Measurements from ENCODE around the gene FDX2. TPM values are rescaled to one million over a fixed set of nuclear protein-coding genes. Genes with fewer than 3 reads are reported as not detected.
"Not testable (repeated sequence)": the region's sequence is repeated elsewhere in the genome, so short reads cannot be mapped to it uniquely, and the experiment has no call there.

FDX2 gene
- polyA plus RNA-seq, 4 donors: 15.1 to 22.9 (median 18.0) TPM

DNA sequence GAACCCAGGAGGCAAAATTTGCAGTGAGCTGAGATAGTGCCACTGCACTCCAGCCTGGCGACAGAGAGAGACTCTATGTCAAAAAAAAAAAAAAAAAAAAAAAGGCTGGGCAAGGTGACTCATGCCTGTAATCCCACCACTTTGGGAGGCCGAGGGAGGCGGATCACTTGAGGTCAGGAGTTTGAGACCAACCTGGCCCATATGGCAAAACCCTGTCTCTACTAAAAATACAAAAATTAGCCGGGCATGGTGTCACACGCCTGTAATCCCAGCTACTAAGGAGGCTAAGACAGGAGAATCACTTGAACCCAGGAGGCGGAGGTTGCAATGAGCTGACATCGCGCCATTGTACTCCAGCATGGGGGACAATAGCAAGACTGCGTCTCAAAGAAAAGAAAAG lies 20.9 kb upstream of the FDX2 start:
- not testable (repeated sequence) for H3K36me3 ChIP-seq (ENCODE audit: control insufficient read depth in 3 of 3, insufficient read depth in 2 of 3, low read depth in 1 of 3, low read length in 3 of 3); FAIRE-seq; H3K27ac ChIP-seq (ENCODE audit: low read depth in 1 of 3, low read length in 2 of 3); H3K4me1 ChIP-seq (ENCODE audit: control insufficient read depth in 3 of 3, insufficient read depth in 2 of 3, low read depth in 1 of 3, low read length in 2 of 3); H3K9me3 ChIP-seq (ENCODE audit: control insufficient read depth in 2 of 2, insufficient read depth in 1 of 2, low read depth in 1 of 2, low read length in 1 of 2); DNase-seq; H3K4me3 ChIP-seq (ENCODE audit: low read depth in 1 of 3, low read length in 3 of 3); H3K27me3 ChIP-seq (ENCODE audit: control insufficient read depth in 3 of 3, insufficient read depth in 3 of 3, low read length in 3 of 3)
- WGBS, 3 donors: 92 to 94% (median 94%) methylated on average over 9 of the region's 9 CpGs

DNA sequence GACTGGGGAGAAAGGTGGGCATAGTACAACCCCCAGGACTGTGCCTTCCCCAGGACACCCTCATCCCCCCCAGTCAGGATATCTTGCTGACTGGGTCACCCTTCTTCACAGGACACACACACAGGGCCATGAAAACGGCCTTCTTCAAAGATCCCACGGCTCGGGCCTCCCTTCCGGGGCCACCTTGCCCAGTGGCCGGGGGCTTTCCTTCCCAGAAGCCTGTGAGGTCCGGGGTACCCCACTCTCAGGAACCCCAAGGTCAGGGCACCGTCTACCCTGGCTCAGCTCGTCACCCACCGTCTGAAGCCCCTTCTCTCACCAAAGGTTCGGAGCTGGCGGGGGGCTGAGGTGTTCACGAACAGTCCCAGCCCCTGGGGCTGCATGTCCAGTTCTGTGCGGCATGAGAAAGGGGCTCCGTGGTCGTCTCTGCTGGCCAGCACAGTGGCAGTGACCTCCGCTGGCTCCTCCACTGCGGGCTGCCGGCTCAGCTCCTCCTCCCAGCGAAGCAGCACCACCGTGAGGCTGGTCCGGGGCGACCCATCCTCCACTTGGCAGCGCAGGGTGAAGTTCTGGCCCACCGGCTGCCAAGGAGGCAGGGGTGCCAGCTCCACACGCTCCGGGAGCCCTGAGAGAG lies 19.7 kb upstream of the FDX2 start:
- H3K4me1 ChIP-seq (ENCODE audit: control insufficient read depth in 3 of 3, insufficient read depth in 2 of 3, low read depth in 1 of 3, low read length in 2 of 3): peaks cover 0 to 13% (median 0%) of the 10 kb centered on the region in 3 donors
- WGBS, 3 donors: 60 to 76% (median 72%) methylated on average over 21 to 26 of the region's 26 CpGs
- DNase-seq (no peak), FAIRE-seq (no peak)
- H3K9me3 ChIP-seq (ENCODE audit: control insufficient read depth in 2 of 2, insufficient read depth in 1 of 2, low read depth in 1 of 2, low read length in 1 of 2): no peaks in the 10 kb centered on the region
- H3K27ac ChIP-seq (ENCODE audit: low read depth in 1 of 3, low read length in 2 of 3): peak overlapping the region in 1 of 3 donors; percentile 15
- H3K27me3 ChIP-seq (ENCODE audit: control insufficient read depth in 3 of 3, insufficient read depth in 3 of 3, low read length in 3 of 3): no peaks in the 10 kb centered on the region
- peaks cover 0 to 9% (median under 1%) of the 10 kb centered on the region in 3 donors for H3K36me3 ChIP-seq (ENCODE audit: control insufficient read depth in 3 of 3, insufficient read depth in 2 of 3, low read depth in 1 of 3, low read length in 3 of 3)
- peak overlapping the region in 2 of 3 donors; percentile 85 to 90 for H3K4me3 ChIP-seq (ENCODE audit: low read depth in 1 of 3, low read length in 3 of 3)

DNA sequence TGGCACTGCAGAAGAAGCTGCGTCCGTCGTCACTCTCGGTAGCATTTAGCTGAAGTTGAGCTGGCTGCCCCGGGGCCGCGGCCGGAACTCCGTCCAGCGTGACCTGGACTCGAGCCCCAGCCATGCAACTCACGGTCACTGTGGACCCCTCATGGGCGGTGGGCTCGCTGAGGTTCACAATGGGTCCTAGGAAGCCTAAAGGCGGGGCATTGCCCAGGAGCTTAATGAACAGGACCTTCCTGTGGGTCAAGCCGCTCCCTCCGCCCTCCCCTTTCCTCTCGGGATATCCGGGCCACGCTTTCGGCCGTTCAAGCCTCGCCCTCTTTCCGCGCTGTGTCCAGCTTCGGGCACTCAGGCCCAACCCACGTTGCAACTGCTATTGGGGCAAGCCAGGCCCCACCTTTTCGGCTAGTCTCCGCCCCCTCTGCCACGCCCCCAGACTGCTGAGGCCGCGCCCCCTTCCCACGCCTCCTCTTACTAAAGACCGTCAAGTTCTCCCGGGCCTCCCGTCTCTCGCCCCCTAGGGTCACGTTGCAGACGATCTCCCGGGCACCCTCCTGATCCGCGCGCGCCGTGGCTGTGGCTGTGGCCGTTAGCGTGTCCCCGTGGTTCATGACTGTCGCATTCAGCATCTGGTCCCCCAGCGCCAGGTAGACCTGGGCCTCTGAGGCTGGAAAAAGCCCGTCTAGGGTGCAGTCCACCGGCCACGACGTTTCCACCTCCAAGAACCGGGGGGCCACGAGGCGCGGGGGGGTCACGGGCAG lies 19.0 kb upstream of the FDX2 start:
- FAIRE-seq: no peak

DNA sequence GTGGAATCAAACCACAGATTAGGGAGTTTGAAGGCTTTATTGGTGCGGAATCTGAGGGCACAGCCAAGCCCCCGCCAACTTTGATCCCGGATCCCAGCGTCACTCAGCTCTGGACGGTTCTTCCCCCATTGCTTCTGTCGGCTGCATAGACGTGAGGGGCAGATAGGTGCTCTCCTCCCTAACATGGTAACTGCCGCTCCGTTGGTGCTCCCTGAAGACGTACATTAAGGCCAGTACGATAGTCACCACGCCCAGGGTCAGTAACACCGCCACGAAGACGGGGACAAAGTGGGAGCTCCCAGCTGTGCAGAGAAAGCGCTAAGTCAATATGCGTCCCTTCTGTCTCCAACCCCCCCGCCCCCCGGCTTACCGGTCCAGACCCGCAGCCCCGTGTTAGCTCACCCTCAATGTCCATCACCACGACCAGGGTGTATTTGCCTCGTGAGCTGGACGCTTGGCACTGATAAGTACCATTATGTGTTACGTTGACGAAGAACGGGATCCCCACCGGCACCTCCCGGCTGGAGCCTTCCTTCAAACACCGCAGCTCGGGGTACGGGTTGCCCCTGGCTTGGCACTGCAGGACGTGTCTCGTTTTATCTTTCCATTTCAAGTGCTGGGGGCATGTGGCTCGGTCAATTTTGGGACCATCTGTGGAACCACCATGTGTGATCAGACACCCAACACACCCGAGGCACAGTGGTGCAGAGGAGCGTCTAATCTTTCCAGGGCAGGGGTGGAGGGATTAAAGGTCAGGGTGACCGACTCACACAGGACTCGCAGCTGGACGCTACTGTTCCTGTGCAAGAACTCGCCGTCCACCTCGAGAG lies 18.2 kb upstream of the FDX2 start:
- DNase-seq (peak; percentile 60 to 66), FAIRE-seq (no peak)
- peak overlapping the region; percentile 7 to 90 (median 85) for H3K4me3 ChIP-seq (ENCODE audit: low read depth in 1 of 3, low read length in 3 of 3)
- H3K27ac ChIP-seq (ENCODE audit: low read depth in 1 of 3, low read length in 2 of 3): peak overlapping the region; percentile 73 to 94 (median 85)
- H3K27me3 ChIP-seq (ENCODE audit: control insufficient read depth in 3 of 3, insufficient read depth in 3 of 3, low read length in 3 of 3): no peaks in the 10 kb centered on the region
- no peaks in the 10 kb centered on the region for H3K9me3 ChIP-seq (ENCODE audit: control insufficient read depth in 2 of 2, insufficient read depth in 1 of 2, low read depth in 1 of 2, low read length in 1 of 2)
- peaks cover 0 to 13% (median 0%) of the 10 kb centered on the region in 3 donors for H3K4me1 ChIP-seq (ENCODE audit: control insufficient read depth in 3 of 3, insufficient read depth in 2 of 3, low read depth in 1 of 3, low read length in 2 of 3)
- WGBS, 3 donors: 11 to 22% (median 19%) methylated on average over 44 of the region's 44 CpGs
- H3K36me3 ChIP-seq (ENCODE audit: control insufficient read depth in 3 of 3, insufficient read depth in 2 of 3, low read depth in 1 of 3, low read length in 3 of 3): peaks cover 6 to 24% (median 10%) of the 10 kb centered on the region in 3 donors

More for the DNA sequence above, 19.0 kb upstream of the FDX2 start:
- WGBS, 3 donors: 18 to 27% (median 19%) methylated on average over 56 to 59 of the region's 59 CpGs
- DNase-seq: peak; percentile 94 to 96
- Histone ChIP-seq H3K4me1 (ENCODE audit: control insufficient read depth in 3 of 3, insufficient read depth in 2 of 3, low read depth in 1 of 3, low read length in 2 of 3) (peaks cover 0 to 13% (median 0%) of the 10 kb centered on the region in 3 donors), H3K36me3 (ENCODE audit: control insufficient read depth in 3 of 3, insufficient read depth in 2 of 3, low read depth in 1 of 3, low read length in 3 of 3) (peaks cover 0 to 16% (median 6%) of the 10 kb centered on the region in 3 donors), H3K4me3 (ENCODE audit: low read depth in 1 of 3, low read length in 3 of 3) (peak overlapping the region in 2 of 3 donors; percentile 85 to 90), H3K27me3 (ENCODE audit: control insufficient read depth in 3 of 3, insufficient read depth in 3 of 3, low read length in 3 of 3) (no peaks in the 10 kb centered on the region), H3K9me3 (ENCODE audit: control insufficient read depth in 2 of 2, insufficient read depth in 1 of 2, low read depth in 1 of 2, low read length in 1 of 2) (no peaks in the 10 kb centered on the region), H3K27ac (ENCODE audit: low read depth in 1 of 3, low read length in 2 of 3) (peak overlapping the region; percentile 20 to 85 (median 73))

DNA sequence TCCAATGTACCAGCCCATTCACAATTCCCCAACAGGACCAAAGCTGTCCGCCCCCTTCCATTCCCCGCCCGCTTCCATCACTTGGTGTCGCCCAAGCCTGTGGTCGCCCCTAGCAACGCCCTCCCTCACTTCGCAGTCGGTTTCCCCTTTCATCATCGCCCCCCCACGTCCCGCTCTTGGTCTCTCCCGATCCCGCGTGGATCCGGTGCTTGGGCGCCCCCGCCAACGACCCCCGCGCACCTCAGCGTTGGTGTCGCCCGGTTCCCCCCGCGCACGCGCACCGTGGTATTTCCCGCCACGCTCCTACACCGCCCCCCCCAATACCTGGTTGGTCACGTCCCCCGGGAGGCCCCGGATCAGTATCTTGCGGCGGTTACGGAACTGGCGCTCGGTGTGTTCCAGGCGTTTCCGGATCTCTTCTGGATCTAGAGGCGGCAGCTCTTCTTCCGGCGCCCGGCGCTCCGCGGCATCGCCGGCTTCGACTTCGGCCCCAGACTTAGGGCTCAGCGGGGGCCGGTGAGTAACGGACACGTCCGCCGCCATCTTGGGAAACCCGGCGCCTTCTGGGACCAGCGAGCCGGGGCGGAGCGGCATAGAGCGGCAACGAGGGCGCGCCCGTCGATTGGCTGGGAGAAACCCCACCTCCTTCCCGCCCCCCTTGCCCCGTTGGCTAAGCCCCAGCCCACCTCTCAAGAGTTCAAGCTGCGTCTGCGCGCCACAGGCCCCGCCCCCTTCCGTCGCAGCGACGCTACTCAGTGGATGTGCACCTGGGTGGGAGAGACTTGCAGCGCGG lies 17.3 kb upstream of the FDX2 start, which contains the start of gene RAVER1:
TSS of gene RAVER1 (minus strand) at position 565 of the 793 bp plus-strand sequence. CDS start at position 543, 22 bp downstream.
- 1% methylated on average over 67 to 82 of the region's 82 CpGs for WGBS, 3 donors
- Histone ChIP-seq H3K27ac (ENCODE audit: low read depth in 1 of 3, low read length in 2 of 3) (peak within 1 kb of the TSS; percentile 73 to 94 (median 94)), H3K36me3 (ENCODE audit: control insufficient read depth in 3 of 3, insufficient read depth in 2 of 3, low read depth in 1 of 3, low read length in 3 of 3) (peaks cover 14 to 32% (median 14%) of the 10 kb centered on the region in 3 donors), H3K4me3 (ENCODE audit: low read depth in 1 of 3, low read length in 3 of 3) (peak within 1 kb of the TSS; percentile 84 to 90 (median 85)), H3K27me3 (ENCODE audit: control insufficient read depth in 3 of 3, insufficient read depth in 3 of 3, low read length in 3 of 3) (no peaks in the 10 kb centered on the region), H3K4me1 (ENCODE audit: control insufficient read depth in 3 of 3, insufficient read depth in 2 of 3, low read depth in 1 of 3, low read length in 2 of 3) (peaks cover 0 to 13% (median 0%) of the 10 kb centered on the region in 3 donors), H3K9me3 (ENCODE audit: control insufficient read depth in 2 of 2, insufficient read depth in 1 of 2, low read depth in 1 of 2, low read length in 1 of 2) (no peaks in the 10 kb centered on the region)
- peak; percentile 98 to 99 for DNase-seq
- FAIRE-seq: no peak

DNA sequence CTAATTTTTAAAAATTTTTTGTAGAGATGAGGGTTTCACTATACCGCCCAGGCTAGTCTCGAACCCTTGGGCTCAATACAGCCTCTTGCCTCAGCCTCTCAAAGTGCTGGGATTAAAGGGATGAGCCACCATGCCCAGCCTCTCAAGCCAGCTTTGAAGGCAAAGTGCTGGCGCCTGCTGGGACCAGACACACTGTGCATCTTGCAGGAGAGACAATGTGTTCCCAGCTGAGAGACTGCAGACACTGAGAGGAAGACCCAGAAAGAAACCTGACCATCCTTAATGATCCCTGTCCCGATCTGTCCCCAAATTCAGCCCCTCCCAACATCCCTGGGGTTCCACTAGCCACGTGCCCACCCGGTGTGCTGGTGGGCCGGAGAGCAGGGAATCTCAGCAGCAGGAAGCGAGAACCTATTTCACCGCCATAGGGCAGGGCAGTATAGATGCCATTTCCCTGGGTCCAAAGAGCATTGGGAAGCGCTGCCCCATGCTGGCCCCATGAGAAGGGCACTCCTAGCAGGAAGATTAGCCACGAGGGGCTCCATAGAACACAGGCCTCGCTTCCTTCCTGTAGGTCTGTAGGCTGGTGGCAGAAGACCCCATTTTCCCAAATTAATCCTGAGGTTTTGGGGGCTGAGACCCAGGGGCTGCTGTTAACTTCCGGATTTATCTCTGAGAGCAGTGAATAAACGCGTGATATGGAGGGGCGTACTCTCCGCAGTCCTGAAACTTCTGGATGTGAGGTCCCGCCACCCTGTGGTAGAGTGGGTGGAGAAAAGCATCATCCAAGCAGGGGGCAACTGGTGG lies 16.5 kb upstream of the FDX2 start:
- WGBS, 3 donors: 15 to 27% (median 16%) methylated on average over 18 of the region's 18 CpGs
- peaks cover 19 to 40% (median 20%) of the 10 kb centered on the region in 3 donors for H3K36me3 ChIP-seq (ENCODE audit: control insufficient read depth in 3 of 3, insufficient read depth in 2 of 3, low read depth in 1 of 3, low read length in 3 of 3)
- peak overlapping the region; percentile 60 to 94 (median 94) for H3K27ac ChIP-seq (ENCODE audit: low read depth in 1 of 3, low read length in 2 of 3)
- H3K27me3 ChIP-seq (ENCODE audit: control insufficient read depth in 3 of 3, insufficient read depth in 3 of 3, low read length in 3 of 3): no peaks in the 10 kb centered on the region
- H3K4me3 ChIP-seq (ENCODE audit: low read depth in 1 of 3, low read length in 3 of 3): peak overlapping the region; percentile 84 to 90 (median 85)
- H3K4me1 ChIP-seq (ENCODE audit: control insufficient read depth in 3 of 3, insufficient read depth in 2 of 3, low read depth in 1 of 3, low read length in 2 of 3): peaks cover 0 to 13% (median 0%) of the 10 kb centered on the region in 3 donors
- H3K9me3 ChIP-seq (ENCODE audit: control insufficient read depth in 2 of 2, insufficient read depth in 1 of 2, low read depth in 1 of 2, low read length in 1 of 2): no peaks in the 10 kb centered on the region
- DNase-seq (peak; percentile 85 to 91), FAIRE-seq (no peak)

DNA sequence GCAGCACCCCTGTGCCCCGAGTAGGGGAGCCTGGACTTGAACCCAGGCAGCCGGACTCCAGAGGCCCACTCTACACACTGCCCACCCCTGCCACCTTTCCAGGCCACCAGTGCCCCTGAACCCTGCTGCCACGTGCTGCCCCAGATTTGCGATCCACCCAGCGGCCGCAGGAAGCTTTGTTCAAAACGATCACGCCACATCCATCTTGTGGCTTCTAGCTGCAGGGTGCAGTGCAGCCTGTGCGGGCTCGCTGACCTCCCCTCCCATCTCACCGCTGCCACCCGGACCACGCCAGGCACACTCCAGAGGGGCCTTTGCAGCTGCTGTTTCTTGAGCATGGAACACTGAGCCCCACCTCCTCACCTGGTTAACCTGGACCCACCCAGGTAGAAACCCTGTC lies 13.7 kb upstream of the FDX2 start:
- Histone ChIP-seq H3K27ac (ENCODE audit: low read depth in 1 of 3, low read length in 2 of 3) (no peak overlapping the region), H3K4me1 (ENCODE audit: control insufficient read depth in 3 of 3, insufficient read depth in 2 of 3, low read depth in 1 of 3, low read length in 2 of 3) (peaks cover 0 to 9% (median 0%) of the 10 kb centered on the region in 3 donors), H3K4me3 (ENCODE audit: low read depth in 1 of 3, low read length in 3 of 3) (no peak overlapping the region), H3K36me3 (ENCODE audit: control insufficient read depth in 3 of 3, insufficient read depth in 2 of 3, low read depth in 1 of 3, low read length in 3 of 3) (peaks cover 25 to 66% (median 28%) of the 10 kb centered on the region in 3 donors), H3K27me3 (ENCODE audit: control insufficient read depth in 3 of 3, insufficient read depth in 3 of 3, low read length in 3 of 3) (no peaks in the 10 kb centered on the region), H3K9me3 (ENCODE audit: control insufficient read depth in 2 of 2, insufficient read depth in 1 of 2, low read depth in 1 of 2, low read length in 1 of 2) (no peaks in the 10 kb centered on the region)
- no peak for DNase-seq
- no peak for FAIRE-seq
- 93 to 95% (median 94%) methylated on average over 13 of the region's 13 CpGs for WGBS, 3 donors

Measured in small intestine (tissue), 7 donors.